ENCODE data around the gene PHF20.

PHF20 gene

GRCh38 chr20:35975576-35976373 is 204.0 kb downstream of the PHF20 start:
- Histone ChIP-seq H3K36me3 (no peaks in the 10 kb centered on the region), H3K27me3 (no peaks in the 10 kb centered on the region), H3K27ac (no peak overlapping the region), H3K4me3 (no peak overlapping the region), H3K9me3 (no peaks in the 10 kb centered on the region), H3K4me1 (no peaks in the 10 kb centered on the region)
- intact Hi-C loops (cut with DNase I; ENCODE audit: low total_unique reads) = no loop called here
- no peak for DNase-seq
- TF ChIP-seq CTCF (IDR thresholded peaks at IDR 0.05) = no peak

GRCh38 chr20:35978041-35978513 is 206.3 kb downstream of the PHF20 start:
- DNase-seq = no peak
- no peaks in the 10 kb centered on the region for H3K27me3 ChIP-seq
- H3K9me3 ChIP-seq = no peaks in the 10 kb centered on the region
- H3K4me1 ChIP-seq = no peaks in the 10 kb centered on the region
- no peak overlapping the region for H3K4me3 ChIP-seq
- intact Hi-C loops (cut with DNase I; ENCODE audit: low total_unique reads) = no loop called here
- no peak overlapping the region for H3K27ac ChIP-seq
- no peak for TF ChIP-seq CTCF (IDR thresholded peaks at IDR 0.05)
- no peaks in the 10 kb centered on the region for H3K36me3 ChIP-seq

- no peaks in the 10 kb centered on the region for H3K36me3 ChIP-seq
- H3K27ac ChIP-seq = no peak overlapping the region
- H3K4me3 ChIP-seq = no peak overlapping the region
- intact Hi-C loops (cut with DNase I; ENCODE audit: low total_unique reads) = no loop called here
- TF ChIP-seq CTCF (IDR thresholded peaks at IDR 0.05) = no peak
- H3K4me1 ChIP-seq = no peaks in the 10 kb centered on the region
- no peak for DNase-seq
- no peaks in the 10 kb centered on the region for H3K27me3 ChIP-seq
- no peaks in the 10 kb centered on the region for H3K9me3 ChIP-seq
These were observed 207.7 kb downstream of the PHF20 start for GRCh38 chr20:35979544-35979943.

- Histone ChIP-seq H3K27me3 (no peaks in the 10 kb centered on the region), H3K9me3 (no peaks in the 10 kb centered on the region), H3K4me1 (no peaks in the 10 kb centered on the region), H3K4me3 (no peak overlapping the region), H3K27ac (no peak overlapping the region), H3K36me3 (no peaks in the 10 kb centered on the region)
- no peak for DNase-seq
- TF ChIP-seq CTCF (IDR thresholded peaks at IDR 0.05) = no peak
- intact Hi-C loops (cut with DNase I; ENCODE audit: low total_unique reads) = no loop called here
These were observed 210.2 kb downstream of the PHF20 start for GRCh38 chr20:35981969-35982368.

- intact Hi-C loops (cut with DNase I; ENCODE audit: low total_unique reads) = no loop called here
- no peak overlapping the region for H3K4me3 ChIP-seq
- H3K9me3 ChIP-seq = no peaks in the 10 kb centered on the region
- H3K36me3 ChIP-seq = no peaks in the 10 kb centered on the region
- no peak for DNase-seq
- no peaks in the 10 kb centered on the region for H3K27me3 ChIP-seq
- no peaks in the 10 kb centered on the region for H3K4me1 ChIP-seq
- TF ChIP-seq CTCF (IDR thresholded peaks at IDR 0.05) = no peak
- H3K27ac ChIP-seq = no peak overlapping the region
These were observed 212.6 kb downstream of the PHF20 start for GRCh38 chr20:35984382-35984781.
